Fibroblast of skin of back (primary cell): ENCODE data around the gene PRR32. TPM values are rescaled to one million over a fixed set of nuclear protein-coding genes. Genes with fewer than 3 reads are reported as not detected.
"Not testable (repeated sequence)": the region's sequence is repeated elsewhere in the genome, so short reads cannot be mapped to it uniquely, and the experiment has no call there.

ENCODE experiments used
- DNase-seq: peaks from one replicate; pipeline ENCODE4 v3.0.0-alpha.2; 2013
- polyA plus RNA-seq, 2 experiments: library from polyadenylated mRNA; unstranded; fragments of 120-200 nt; gene quantifications; one replicate each; pipeline ENCODE4 v1.2.1, GENCODE V29; 2013; ENCODE audit not compliant: insufficient read length in 2 of 2

The PRR32 gene, protein sequence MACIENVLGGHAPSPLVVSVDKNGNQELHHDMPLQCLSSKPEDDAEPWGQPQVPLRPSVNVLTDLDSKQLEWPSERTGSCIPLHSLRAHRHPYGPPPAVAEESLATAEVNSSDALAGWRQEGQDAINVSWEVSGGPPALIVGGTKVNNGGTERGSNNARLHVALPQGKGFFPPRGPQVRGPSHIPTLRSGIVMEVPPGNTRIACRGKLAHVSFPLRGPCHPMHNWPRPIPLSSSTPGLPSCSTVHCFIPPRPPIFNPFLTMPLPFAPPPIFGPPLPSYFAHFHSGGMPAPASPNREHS
- polyA plus RNA-seq (2013, experiment 1 of 2; ENCODE audit: insufficient read length): 0.32 TPM
- polyA plus RNA-seq (2013, experiment 2 of 2; ENCODE audit: insufficient read length): 0.34 TPM

DNA sequence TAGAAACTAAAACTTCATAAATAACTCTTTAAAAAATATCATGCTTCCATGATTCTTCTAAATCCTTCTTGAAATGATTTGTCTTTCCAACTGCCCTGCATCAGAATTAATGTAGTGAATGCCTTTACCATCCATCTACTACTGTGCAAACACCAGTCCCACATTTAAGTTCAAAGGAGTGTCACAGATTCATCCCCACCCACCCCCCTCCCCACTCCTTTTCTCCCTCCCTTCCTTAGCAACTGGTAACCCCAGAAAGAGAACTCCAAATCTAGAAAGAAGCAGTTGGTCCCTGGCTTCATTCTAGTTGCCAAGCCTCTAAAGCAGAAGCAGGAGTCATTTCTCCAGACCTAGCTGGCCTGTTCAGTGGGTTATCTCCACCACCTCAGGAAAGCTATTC, at the start of gene PRR32:
TSS of gene PRR32 (plus strand) at position 301 of the 400 bp plus-strand sequence. CDS start 115 bp downstream, outside the sequence.
- DNase-seq: no peak

DNA sequence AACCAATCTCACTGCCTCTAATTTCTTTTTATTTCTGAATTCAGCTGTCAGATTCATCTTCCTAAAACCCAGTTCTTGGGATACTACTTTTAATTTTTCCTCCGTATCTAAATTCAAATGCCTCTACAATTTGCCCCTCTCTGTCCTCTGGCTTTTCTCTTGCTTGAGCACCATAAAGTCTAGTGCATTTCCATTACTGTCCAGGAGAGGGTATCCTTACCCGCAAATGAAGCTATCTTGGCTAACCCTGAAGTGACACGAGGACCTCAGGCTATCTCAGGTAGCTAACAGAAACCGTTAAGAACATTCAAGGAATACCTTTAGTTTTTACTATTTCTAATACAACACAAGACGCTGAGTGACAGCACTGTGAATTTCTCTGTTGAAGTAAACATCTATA, 49.4 kb upstream of the PRR32 start:
- peak; percentile 2 for DNase-seq

DNA sequence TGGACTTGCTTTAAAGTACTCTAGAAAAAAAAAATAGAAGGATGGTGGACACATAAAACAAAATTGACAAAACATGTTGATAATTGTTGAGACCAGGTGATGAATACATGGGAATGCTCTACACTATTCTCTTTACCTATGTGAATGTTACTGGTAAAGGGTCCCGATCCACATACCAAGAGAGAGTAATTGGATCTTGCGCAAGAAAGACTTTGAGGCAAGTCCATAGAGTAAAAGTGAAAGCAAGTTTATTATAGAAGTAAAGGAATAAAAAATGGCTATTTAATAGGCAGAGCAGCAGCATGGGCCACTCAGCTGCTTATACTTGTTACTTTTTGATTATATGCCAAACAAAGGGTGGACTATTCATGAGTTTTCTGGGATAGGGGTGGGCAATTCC, 34.0 kb upstream of the PRR32 start:
- DNase-seq: no peak

DNA sequence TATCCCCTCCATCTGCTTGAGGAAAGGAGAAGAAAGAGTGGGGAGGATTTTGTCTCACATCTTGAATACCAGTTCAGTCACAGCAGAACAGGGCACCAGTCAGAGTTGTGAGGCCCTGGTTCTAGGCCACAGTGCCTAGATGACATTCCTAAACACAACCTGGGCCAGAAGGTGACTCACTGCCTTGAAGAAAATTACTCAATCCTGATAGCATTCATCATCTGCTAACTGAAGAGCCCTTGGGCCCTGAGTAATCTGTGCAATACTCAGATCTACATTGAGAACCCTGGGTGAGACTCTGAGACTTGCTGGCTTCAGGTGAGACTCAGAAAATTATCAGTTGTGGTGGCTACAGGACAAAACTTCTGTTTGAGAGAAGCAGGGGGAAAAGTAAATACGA, 20.5 kb upstream of the PRR32 start:
- DNase-seq: no peak

DNA sequence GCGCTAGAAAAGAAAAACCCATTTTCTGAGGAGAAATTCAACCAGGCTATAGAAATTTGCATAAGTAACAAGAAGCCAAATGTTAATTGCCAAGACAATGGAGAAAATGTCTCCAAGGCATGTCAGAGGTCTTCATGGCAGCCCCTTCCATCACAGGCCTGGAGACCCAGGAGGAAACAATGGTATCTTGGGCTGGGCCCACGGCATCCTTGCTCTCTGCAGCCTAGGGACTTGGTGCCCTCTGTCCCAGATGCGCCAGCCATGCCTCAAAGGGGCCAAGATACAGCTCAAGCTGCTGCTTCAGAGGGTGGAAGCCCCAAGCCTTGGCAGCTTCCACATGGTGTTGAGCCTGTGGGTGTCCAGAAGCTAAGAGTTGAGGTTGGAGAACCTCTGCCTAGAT, 12.7 kb upstream of the PRR32 start:
- DNase-seq: not testable (repeated sequence)

DNA sequence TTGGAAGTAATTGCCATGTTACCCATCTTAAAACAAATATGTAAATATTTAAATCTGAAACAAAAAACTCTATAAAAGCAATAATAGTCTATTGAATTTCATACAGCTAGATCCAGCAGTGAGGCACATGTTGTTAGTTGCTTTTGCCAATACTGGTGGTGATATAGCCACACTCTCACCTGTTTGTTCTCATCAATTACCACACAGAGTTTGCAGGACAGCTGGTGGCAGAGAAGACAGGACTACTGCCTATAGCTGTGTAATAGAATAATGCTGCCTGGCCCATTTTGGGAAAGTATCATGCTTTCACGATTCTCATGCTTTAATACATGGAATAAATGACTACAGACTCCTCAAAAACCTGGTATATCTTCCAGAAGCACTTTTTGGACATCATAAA, 3.7 kb upstream of the PRR32 start:
- DNase-seq: no peak

DNA sequence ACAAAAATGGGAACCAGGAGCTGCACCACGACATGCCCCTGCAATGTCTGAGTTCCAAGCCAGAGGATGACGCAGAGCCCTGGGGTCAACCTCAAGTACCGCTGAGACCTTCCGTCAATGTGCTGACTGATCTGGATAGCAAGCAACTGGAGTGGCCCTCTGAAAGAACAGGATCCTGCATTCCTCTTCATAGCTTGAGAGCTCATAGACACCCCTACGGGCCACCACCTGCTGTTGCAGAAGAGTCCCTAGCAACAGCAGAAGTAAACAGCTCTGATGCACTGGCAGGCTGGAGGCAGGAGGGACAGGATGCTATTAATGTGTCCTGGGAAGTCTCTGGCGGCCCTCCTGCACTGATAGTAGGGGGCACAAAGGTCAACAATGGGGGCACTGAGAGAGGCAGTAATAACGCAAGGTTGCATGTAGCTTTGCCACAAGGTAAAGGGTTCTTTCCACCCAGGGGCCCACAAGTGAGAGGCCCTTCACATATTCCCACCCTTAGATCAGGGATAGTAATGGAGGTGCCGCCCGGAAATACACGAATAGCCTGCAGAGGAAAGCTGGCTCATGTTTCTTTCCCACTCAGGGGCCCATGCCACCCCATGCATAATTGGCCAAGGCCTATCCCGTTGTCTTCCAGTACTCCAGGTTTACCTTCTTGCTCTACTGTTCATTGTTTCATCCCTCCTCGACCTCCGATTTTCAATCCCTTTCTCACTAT, 1.3 kb downstream of the PRR32 start:
- no peak for DNase-seq

DNA sequence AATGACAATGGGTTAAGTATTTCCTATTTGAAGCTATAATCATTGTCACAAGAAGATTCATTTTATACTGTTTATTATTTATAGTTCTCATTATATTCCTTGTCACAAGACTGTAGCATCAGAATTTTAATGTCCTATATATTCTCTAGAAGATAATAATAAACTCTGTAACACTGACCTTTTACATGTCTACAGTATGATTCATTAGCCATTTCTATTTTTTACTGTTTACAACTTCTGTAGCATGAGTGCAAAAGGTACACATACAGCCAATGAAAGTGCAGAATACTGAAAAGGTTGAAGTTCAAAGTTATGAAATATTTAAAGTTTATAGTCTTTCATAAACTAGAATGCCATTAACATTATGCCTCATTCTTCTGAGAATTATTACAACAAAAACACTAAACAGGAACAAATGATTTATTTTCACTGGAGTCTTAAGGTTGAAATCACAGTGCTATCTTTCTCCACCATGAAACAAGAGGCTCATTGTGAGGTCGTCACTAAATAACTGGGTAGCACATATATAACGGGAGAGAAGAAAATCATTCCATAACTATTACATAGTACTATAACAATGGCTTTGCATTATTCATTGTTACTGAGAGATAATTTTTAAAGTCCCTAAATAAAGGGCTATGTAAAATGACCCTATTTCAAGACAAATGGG, 4.9 kb downstream of the PRR32 start:
- DNase-seq: no peak

DNA sequence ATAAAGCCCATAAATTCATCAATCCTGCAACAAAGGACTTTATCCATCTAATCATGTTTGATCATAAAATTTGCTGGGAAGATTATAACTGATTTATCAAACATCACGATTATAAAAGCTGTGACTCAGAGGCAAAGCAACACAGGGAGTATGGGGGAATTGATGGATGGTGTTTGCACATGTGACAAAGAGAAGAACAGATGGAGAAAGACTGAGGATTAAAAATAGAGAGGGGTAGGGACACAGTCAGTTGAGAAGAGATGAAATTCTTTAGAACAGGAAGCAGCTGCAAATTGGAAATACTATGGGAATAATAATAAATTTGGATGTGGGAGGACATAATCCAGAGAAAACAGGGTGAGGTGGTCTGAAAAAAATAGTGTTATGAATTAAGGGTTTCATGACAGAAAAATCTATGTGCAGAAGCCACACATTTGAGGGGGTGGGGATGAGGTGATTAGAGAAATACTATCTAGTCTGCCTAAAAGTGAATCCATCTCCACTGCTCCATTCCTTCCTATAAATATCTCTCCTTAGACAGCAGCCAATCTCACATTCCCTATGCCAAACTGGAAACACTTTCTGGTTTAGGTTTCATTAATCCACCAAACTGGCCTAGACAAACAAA, 6.2 kb downstream of the PRR32 start:
- DNase-seq: no peak

DNA sequence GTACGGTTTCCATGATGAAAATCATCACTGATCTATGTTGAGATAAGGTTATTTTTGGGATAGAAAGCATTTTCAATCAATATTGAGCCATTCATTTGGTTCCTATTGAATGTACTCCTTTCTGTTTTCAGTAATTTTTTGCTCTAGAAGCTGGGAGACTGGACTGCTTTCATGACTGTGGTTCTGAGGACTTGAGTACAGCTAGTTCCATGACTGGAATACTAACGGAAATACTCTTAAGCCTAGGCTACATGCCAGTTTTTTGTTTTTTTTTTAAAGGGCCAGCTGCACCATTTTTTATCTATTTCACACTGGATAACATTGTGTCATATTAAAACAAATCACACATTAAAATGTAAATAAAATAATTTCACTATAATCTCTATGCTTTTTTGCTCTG, 16.7 kb downstream of the PRR32 start:
- DNase-seq: no peak

DNA sequence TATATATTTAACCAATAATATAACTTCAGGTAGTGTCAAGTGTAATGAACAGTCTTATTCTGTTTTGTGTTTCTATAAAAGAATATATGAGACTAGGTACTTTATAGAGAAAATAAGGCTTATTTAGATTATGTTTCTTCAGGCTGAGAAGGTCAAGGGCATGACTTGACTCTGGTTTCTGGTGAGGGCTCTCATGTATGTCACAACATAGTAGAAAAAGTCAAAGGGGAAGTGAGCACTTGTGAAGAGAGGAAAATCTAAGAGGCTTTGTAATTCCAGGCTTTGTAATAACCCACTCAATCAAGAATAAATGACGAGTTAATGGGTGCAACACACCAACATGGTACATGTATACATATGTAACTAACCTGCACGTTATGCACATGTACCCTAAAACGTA, 27.6 kb downstream of the PRR32 start:
- DNase-seq: no peak

DNA sequence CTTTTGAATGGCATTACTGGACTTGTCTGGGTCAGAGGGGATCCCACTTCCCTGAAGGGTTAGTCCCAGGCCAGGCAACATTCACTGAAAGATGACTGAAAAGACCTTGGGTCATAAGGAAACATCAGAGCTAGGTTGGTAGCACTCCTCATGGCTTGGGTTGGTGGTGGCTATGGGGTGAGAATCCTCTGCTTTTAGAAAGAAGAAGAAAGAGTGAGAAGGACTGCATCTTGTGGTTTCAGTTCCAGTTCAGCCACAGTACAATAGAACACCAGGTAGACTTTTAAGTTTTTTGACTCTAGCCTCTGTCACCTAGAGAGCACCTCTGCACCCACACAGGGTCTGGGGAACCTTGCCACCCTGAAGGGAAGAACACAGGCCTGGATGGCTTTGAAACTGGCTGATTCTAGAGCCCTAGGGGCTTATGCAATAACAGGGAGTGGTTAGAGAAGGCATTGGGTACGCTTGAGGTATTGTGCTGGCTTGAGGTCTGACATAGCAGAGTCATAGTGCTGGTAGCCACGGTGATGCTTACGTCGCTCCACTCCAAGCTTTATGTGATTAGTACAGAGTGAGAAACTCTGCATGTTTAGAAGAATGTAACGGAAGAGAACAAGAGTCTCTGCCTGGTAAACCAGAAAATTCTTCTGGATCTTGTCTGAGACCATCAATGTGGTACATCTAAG, 36.5 kb downstream of the PRR32 start:
- no peak for DNase-seq
